Measurements from ENCODE around the gene FMN1. TPM values are rescaled to one million over a fixed set of nuclear protein-coding genes. Genes with fewer than 3 reads are reported as not detected.

FMN1 gene
- total and polyA plus RNA-seq, 2 of the 8 experiments (the other 6 are each of a cell fraction or from before 2014, with no cell fraction given), result 0.27 to 3.7 TPM

DNA sequence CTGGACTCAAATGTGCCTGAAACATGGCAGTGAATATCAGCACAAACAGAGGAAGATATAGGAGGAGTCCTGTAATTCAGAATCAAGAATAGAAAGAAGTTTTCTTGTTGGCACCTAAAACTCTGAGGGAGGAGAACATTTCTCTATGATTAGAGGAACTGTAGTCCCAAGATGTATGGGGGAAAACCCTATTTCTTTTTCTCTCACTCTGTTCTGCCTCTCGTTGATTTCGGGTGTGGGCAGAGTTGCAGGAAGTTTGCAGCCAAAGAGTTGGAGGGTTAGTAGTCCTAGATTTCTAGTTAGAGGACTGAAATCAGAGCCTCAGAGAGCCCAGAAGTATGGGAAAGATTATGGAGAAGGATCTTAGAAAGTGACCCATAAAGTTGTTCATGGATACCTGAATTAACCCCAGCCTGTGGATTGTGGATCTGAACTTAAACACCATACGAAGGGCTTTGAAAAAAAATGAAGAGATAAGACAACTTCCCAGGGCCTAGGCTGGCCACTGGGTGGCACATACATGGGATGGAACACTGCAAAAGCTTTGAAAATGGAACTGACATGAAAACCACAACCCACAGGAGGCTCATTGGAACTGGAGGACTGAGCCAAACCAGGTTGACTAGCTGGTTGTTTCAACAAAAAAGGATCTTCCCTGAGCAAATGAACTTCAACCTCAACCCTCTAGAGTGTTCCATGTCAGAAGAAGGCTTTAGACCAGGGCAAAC is 34.6 kb downstream of the FMN1 start:
- Histone ChIP-seq H3K14ac (ENCODE audit: insufficient read length) (no peak overlapping the region), H3K4me3 (ENCODE audit: extremely low read depth in 1 of 4, insufficient read depth in 2 of 4, low read depth in 3 of 4, low read length in 4 of 4) (no peak overlapping the region), H4K91ac (replicated peaks; ENCODE audit: insufficient read length, low read length) (no peak overlapping the region), H3K9ac (replicated peaks in 1 of 4; ENCODE audit: extremely low read depth in 1 of 4, low read depth in 3 of 4, low read length in 3 of 4) (no peak overlapping the region), H3K9me3 (ENCODE audit: insufficient read depth in 2 of 2, low read depth in 1 of 2, low read length in 1 of 2) (no peaks in the 10 kb centered on the region), H3K23ac (ENCODE audit: insufficient read length) (no peak overlapping the region), H3K23me2 (ENCODE audit: low read depth, low read length) (no peaks in the 10 kb centered on the region), H3K36me3 (ENCODE audit: control insufficient read depth in 2 of 4, insufficient read depth in 4 of 4, low read length in 3 of 4) (no peaks in the 10 kb centered on the region), H3K79me1 (ENCODE audit: low read depth, low read length) (no peaks in the 10 kb centered on the region), H2AK5ac (ENCODE audit: low read depth, low read length) (no peak overlapping the region), H2BK5ac (ENCODE audit: low read depth, low read length) (no peak overlapping the region), H4K8ac (ENCODE audit: extremely low read depth, insufficient read depth, low read length) (no peak overlapping the region), H2AFZ (ENCODE audit: low read length) (0 out of 2 replicates have a peak overlapping the region, but pooled peaks have one; percentile 11), H3K4me2 (ENCODE audit: insufficient read depth in 1 of 2, low read depth in 2 of 2, low read length in 2 of 2) (no peak overlapping the region), H3K79me2 (ENCODE audit: control insufficient read depth in 1 of 2, insufficient read depth in 2 of 2, low read length in 2 of 2) (no peaks in the 10 kb centered on the region), H4K20me1 (replicated peaks in 1 of 2; ENCODE audit: control insufficient read depth in 1 of 2, insufficient read depth in 2 of 2, low read length in 2 of 2) (no peaks in the 10 kb centered on the region), H2BK20ac (ENCODE audit: low read length) (no peak overlapping the region), H2BK12ac (ENCODE audit: low read depth, low read length) (no peak overlapping the region), H3K4me1 (replicated peaks in 1 of 4; ENCODE audit: control insufficient read depth in 3 of 4, insufficient read depth in 4 of 4, low read length in 3 of 4) (no peaks in the 10 kb centered on the region), H4K5ac (ENCODE audit: insufficient read length, low read depth, low read length) (no peak overlapping the region), H3K27me3 (replicated peaks in 1 of 4; ENCODE audit: control insufficient read depth in 3 of 4, extremely low read depth in 1 of 4, insufficient read depth in 3 of 4, low read length in 3 of 4) (no peaks in the 10 kb centered on the region), H3K4ac (replicated peaks; ENCODE audit: insufficient read length, low read depth, low read length) (no peak overlapping the region), H2BK15ac (ENCODE audit: low read length) (no peak overlapping the region), H3K27ac (ENCODE audit: low read depth, low read length) (no peak overlapping the region), H3K56ac (replicated peaks; ENCODE audit: insufficient read length, low read depth, low read length) (no peak overlapping the region), H2BK120ac (replicated peaks; ENCODE audit: low read depth, low read length) (no peak overlapping the region), H3K18ac (ENCODE audit: extremely low read depth, low read length) (no peak overlapping the region)
- FAIRE-seq (no peak), DNase-seq (ENCODE audit: low read depth in 1 of 2, low spot score in 2 of 2) (no peak)
- CTCF ChIA-PET (ENCODE audit: partially characterized antibody), result no interaction called here
- POLR2A ChIA-PET (ENCODE audit: partially characterized antibody), result no interaction called here
- WGBS, 2 experiments (ENCODE audit: extremely low coverage in 1 of 2, insufficient coverage in 1 of 2, insufficient read length in 1 of 2, insufficient replicate concordance in 2 of 2, low coverage in 1 of 2, low lambda C conversion rate in 2 of 2, missing lambda C conversion rate in 1 of 2), result 87% methylated on average over 3 of the region's 3 CpGs; no CpG with 5 or more reads in 1 of the 2 experiments
- TF ChIP-seq, protein P1, sequence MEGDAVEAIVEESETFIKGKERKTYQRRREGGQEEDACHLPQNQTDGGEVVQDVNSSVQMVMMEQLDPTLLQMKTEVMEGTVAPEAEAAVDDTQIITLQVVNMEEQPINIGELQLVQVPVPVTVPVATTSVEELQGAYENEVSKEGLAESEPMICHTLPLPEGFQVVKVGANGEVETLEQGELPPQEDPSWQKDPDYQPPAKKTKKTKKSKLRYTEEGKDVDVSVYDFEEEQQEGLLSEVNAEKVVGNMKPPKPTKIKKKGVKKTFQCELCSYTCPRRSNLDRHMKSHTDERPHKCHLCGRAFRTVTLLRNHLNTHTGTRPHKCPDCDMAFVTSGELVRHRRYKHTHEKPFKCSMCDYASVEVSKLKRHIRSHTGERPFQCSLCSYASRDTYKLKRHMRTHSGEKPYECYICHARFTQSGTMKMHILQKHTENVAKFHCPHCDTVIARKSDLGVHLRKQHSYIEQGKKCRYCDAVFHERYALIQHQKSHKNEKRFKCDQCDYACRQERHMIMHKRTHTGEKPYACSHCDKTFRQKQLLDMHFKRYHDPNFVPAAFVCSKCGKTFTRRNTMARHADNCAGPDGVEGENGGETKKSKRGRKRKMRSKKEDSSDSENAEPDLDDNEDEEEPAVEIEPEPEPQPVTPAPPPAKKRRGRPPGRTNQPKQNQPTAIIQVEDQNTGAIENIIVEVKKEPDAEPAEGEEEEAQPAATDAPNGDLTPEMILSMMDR (IDR thresholded peaks at IDR 0.05; ENCODE audit: control extremely low read depth in 1 of 3, insufficient read depth in 1 of 3, low read depth in 1 of 3, low read length in 3 of 3), result peak in 2 of 3 experiments; percentile 2 to 10; a peak in 1 of 4 replicates
- TF ChIP-seq RAD21 (IDR thresholded peaks at IDR 0.05 in 1 of 2, conservative IDR thresholded peaks at IDR 0.05 in 1 of 2; ENCODE audit: low read depth in 2 of 2, low read length in 2 of 2), result no peak
